Loucy (cell line): ENCODE results near the gene ZNF341.

Experiments used
- CTCF ChIP-seq: fragments of 200-600 bp; sonication (generic); conservative IDR thresholded peaks from 2 replicates; pipeline ENCODE4 v1.5.1; 2014; ENCODE audit warnings: mild to moderate bottlenecking, antibody characterized with exemption, low read length
- EZH2phosphoT487 ChIP-seq: fragments of 200-600 bp; IDR thresholded peaks from 2 replicates; pipeline ENCODE4 v1.6.1; 2018; ENCODE audit warnings: antibody characterized with exemption, mild to moderate bottlenecking, moderate library complexity, borderline replicate concordance

GRCh38 chr20:33688938-33689424, 42.8 kb upstream of the ZNF341 start:
- no peak for TF ChIP-seq CTCF
- no peak for TF ChIP-seq EZH2phosphoT487
